SH-SY5Y (cell line): Measurements from ENCODE around the gene PIKFYVE.

Source experiments
- GATA2 ChIP-seq: IDR thresholded peaks from 2 replicates; pipeline ENCODE4 v1.6.1; 2011; ENCODE audit warnings: mild to moderate bottlenecking, low read depth, low read length
- GATA3 ChIP-seq: IDR thresholded peaks from 2 replicates; pipeline ENCODE4 v1.6.1; 2011; ENCODE audit warnings: low read depth, mild to moderate bottlenecking, low read length, moderate library complexity

DNA sequence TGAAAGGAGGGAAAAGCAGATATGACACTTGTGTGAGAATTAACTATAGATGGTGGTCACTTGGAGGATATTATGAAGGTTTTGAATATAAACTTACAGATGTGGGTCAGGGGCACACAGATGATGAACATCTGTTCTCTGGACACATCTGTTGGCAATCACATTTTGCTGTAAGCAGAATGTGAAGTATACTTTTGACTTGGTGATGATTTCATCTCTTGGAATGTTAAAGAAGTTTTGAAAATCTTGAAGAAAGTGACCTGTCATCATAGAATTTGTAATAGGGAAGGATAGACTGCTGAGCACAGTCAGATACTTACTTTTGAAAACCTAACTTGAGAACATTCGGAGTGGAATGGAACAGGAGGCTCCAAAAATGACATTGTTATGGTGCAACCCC lies 40.2 kb downstream of the PIKFYVE start:
- no peak for TF ChIP-seq GATA2
- no peak for TF ChIP-seq GATA3
